HG03045 (cell line): ENCODE measurements around the gene VASP.

Source experiments
- ATAC-seq: cut with Tn5 transposase; IDR thresholded peaks from one replicate; pipeline ENCODE4 v1.9.1; 2021; ENCODE audit warnings: mild to moderate bottlenecking, moderate library complexity; ENCODE audit not compliant: unreplicated experiment

Gene VASP

DNA sequence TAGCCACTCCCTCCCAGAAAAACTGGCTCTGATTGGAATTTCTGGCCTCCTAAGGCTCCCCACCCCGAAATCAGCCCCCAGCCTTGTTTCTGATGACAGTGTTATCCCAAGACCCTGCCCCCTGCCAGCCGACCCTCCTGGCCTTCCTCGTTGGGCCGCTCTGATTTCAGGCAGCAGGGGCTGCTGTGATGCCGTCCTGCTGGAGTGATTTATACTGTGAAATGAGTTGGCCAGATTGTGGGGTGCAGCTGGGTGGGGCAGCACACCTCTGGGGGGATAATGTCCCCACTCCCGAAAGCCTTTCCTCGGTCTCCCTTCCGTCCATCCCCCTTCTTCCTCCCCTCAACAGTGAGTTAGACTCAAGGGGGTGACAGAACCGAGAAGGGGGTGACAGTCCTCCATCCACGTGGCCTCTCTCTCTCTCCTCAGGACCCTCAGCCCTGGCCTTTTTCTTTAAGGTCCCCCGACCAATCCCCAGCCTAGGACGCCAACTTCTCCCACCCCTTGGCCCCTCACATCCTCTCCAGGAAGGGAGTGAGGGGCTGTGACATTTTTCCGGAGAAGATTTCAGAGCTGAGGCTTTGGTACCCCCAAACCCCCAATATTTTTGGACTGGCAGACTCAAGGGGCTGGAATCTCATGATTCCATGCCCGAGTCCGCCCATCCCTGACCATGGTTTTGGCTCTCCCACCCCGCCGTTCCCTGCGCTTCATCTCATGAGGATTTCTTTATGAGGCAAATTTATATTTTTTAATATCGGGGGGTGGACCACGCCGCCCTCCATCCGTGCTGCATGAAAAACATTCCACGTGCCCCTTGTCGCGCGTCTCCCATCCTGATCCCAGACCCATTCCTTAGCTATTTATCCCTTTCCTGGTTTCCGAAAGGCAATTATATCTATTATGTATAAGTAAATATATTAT, 33.3 kb upstream of the VASP start:
- ATAC-seq, result no peak

DNA sequence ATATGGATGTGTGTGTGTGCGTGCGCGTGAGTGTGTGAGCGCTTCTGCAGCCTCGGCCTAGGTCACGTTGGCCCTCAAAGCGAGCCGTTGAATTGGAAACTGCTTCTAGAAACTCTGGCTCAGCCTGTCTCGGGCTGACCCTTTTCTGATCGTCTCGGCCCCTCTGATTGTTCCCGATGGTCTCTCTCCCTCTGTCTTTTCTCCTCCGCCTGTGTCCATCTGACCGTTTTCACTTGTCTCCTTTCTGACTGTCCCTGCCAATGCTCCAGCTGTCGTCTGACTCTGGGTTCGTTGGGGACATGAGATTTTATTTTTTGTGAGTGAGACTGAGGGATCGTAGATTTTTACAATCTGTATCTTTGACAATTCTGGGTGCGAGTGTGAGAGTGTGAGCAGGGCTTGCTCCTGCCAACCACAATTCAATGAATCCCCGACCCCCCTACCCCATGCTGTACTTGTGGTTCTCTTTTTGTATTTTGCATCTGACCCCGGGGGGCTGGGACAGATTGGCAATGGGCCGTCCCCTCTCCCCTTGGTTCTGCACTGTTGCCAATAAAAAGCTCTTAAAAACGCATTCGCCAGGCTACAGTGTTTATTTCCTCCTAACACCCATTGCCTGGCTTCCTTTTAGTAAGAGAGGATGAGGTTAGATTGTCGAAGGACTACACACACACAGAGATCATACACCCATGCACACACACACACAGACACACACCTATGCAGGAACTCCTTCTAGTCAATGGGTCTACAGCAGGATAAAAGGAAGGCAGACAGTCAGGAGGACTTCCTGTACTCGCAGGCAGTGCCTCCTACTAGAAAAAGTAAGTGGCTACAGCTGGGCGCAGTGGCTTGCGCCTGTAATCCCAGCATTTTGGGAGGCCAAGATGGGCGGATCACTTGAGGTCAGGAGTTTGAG, 32.4 kb upstream of the VASP start:
- ATAC-seq, result no peak

DNA sequence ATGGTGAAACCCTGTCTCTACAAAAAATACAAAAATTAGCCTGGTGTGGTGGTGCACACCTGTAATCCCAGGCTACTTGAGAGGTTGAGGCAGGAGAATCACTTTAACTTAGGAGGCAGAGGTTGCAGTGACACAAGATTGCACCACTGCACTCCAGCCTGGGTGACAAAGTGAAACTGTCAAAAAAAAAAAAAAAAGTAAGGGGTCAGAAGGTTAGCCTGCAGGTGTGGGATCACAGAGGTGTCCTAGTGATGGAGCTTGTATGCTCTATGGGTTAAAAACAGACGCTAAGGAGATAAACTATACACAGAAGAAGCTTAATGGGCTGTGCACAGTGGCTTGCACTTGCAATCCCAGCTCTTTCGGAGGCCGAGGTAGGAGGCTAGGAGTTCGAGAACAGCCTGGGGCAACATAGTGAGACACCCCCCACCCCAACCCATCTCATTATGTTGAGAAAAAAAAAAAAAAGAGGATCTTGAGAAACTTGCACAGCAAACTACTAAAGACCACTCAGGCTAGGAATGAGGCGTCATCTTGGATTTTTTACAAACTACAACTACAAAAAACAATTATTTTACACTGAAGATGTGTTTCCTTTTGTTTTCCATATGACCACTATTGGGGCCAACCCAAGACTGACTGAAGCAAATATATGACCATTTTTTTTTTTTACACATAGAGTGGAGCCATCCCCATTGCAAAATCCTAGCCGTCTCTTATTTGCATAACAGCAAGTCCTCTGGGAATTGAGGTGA, 31.6 kb upstream of the VASP start:
- ATAC-seq, result no peak

DNA sequence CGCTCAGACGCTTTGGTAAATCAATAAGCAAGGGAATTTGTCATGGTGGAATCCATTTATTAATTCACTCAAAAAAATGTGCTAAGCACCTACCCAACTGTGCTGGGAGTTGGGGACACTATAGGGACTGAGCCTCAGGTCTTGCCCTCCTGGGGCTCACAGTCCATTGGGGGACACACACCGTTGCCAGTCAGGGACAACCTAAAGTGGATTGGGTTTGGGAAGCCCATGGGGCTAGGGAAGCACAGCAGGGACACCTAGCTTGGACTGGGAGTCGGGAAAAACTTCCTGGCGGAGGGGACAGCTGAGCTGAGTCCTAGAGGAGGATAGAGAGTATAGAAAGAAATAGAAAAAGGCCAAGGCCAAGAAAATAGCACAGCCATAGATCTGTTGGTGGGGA, 31.0 kb upstream of the VASP start:
- no peak for ATAC-seq

DNA sequence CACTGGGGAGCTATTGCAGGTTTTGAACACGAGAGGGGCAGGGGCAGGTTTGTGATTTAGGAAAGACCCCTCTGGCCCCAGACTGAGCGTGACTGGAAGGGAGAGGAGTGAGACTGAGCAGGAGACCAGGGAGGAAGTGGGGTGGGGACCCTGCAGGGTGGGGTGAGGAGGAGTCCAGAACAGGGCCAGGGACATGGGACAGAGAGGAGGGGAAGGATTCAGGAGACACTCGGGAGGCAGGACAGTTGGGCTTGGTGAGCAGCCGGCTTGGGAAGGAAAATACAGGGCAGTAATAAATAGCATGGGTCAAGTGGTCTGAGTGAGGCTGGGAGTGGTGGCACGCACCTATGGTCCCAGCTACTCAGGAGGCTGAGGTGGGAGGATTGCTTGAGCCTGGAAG, 30.1 kb upstream of the VASP start:
- ATAC-seq, result no peak

DNA sequence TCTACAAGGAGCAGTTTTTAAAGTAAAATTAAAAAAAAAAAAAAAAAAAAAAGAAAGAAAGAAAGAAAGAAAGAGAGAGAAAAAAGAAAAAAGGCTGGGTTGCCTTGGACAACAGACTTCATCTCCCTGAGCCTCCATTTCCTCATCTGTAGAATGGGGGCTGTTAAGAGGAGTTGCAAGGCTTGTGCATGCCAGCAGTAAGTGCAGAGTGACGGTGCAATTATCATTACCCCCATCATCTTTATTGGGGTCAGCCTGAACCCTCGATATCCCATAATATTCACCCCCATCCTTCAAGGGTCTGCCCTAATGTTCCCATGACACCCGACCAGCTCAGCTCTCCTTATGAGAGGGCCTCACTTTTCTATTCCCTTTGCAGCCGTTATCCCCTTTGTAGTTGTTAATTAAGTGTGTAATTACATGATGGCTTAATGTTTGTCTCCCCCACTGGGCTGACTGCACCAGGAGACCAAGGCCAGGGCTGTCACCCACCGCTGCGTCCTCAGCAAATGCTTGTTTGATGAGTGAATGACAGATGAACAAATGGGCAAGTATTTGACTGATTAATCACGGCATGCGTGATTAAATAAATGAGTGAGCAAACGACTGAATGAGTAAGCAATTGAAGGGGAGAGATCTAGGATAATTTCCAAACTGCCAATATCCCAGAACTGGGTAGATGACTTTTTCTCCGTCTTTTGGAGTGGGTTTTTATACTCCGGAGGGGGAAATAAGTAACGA, 29.4 kb upstream of the VASP start:
- ATAC-seq, result no peak

DNA sequence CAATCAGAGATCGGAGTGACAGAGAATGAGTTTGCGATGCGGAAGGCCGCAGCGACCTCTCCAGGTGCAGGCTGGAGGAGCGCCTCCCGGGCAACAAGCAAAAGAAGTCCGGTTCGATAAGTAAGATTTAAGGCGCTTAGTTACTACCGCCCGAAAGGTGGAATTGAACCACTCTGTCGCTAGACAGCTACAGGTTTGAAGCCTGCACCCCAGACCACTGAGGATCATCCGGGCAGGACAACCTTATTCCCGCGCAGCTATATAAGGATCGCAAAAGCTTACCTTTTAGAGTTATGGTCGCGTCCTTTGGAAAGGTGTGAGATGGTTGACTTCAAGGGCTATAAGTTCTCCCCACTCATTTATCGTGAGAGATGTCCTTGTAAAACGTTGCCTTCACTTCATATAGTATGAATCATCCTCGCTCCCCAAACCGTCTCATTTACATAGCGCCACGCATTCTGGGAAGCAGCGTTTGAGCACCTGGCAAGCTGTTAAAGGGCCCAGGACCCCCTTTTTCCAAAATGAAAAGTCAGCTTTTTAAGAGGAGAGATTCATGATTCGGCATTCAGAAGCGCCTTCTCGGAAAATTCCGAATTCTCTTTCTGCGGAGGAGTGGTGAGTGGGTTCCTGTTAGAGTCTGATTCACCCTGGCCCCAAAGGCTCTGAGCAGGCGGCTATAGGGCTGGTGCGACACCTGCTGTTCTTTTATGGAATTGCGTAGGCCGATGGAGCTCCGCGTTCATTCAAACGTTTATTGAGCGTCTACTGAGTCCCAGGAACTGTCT, 28.6 kb upstream of the VASP start:
- ATAC-seq, result peak; percentile 62

DNA sequence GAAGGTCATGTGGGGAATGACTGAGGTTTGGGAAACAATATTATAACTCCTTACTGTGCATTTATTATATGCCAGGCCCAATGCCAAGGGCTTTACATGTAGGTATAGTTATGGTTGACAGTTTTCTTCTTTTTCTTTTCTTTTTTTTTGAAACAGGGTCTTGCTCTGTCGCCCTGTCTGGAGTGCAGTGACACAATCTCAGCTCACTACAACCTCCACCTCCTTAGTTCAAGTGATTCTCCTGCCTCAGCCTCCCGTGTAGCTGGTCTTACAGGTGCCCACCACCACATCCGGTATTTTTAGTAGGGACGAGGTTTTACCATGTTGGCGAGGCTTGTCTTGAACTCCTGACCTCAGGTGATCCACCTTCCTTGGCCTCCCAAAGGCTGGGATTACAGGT, 24.2 kb upstream of the VASP start:
- ATAC-seq, result no peak

DNA sequence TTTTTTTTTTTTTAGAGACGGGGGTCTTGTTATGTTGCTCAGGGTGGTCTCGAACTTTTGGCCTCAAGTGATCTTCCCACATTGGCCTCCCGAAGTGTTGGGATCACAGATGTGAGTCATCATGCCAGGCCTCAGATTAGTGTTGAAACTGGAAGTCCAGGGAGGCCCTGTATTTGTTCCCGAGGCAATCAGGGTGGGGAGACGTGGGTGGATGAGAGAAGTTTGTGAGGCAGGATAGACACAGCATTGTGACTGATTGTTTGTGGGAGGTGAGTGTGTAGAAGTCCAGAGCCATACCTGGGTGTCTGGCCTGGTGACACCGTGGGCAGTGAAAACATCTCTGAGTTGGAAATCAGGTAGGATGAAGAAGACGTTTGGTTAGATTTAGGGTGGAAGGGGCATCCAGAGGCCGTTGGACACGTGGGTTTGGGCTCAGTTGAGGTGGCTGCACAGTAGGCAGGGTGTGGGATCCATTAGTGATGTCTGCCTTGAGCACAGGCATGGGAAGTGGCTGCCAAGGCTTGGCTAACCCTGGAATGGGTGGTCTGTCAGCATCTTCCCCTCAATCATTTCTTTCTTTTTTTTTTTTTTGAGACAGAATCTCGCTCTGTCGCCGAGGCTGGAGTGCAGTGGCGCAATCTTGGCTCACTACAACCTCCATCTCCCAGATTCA, 22.9 kb upstream of the VASP start:
- ATAC-seq, result no peak

DNA sequence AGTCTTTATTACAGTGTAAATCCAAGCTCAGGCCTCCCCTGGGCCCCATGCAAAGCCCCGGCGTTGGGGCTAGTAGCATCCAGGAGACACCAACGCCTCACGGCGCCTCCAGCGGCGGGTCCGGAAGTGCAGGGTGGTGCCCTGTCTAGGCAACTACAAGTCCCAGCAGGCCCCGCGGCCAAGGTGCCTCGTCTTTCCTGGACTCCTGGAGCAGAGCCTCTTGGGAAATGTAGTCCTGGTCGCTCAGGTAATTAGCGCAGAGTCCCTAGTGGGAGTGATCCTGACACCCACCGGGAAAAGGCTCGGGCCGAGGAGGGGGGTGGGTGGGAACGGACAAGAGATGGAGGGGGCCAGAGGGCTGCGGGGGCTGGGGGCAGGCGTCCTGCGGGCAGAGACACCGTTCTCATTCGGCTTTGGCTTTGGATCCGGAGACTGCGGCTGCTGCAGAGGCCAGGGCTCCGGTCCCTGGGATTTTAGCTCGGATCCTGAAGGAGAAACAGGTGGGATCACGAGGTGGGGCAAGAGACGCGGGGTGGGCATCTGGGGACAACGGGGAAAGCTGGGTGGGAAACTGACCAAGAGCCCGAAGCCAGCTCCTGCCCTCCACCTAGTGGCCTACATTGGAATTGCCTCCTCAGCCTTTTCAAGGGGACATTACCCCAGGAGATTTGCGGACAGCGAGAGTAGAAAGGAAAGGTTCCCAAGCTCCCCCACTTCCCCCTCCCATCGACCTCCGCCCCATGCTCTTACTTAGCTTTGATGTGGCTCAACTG, 21.8 kb upstream of the VASP start:
- peak; percentile 93 for ATAC-seq

DNA sequence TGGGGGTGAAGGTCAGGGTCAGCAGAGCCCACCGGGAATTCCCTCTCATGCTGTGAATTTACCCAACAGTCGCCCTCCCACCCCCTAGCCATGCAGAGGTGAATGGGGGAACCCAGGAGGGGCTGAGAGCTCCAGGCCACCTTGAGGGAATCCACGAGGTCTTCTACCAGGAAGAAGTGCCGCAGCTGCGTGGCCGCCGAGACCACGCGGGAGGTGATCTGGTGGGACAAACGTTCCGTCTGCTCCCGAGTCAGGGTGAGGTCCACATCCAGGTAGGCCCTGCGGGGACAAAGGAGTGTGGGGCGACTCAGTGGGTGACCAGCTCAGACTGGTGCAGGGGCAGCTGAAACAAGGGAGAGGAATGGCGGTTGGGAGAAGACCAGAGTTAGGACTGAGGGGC, 18.6 kb upstream of the VASP start:
- no peak for ATAC-seq

DNA sequence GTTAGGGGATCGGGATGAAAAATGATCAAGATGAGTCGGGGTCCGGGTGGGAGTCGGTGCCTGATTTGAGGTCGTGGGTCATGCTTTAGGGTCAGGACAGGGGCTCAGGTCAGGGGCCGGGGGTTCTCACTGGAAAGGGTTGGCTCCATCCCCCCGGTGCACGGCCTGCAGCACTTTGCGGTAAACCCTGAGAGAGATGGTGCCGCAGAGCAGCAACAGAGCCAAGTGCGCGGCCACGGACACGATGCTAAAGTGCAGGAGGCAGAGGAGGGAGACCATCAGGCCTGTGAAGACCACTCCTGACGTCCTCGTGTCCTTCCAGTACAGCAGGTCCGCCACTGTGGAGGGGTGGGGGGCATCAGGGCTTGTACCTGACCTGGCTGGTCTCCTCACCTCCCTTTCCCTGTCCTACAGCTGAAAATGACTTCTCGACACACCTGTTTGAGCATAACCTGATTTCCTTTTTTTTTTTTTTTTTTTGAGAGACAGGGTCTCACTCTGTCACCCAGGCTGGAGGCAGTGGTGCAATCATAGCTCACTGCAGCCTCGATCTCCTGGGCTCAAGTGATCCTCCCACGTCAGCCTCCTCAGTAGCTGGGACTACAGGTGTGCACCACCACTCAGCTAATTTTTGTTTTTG, 17.9 kb upstream of the VASP start:
- ATAC-seq, result no peak

DNA sequence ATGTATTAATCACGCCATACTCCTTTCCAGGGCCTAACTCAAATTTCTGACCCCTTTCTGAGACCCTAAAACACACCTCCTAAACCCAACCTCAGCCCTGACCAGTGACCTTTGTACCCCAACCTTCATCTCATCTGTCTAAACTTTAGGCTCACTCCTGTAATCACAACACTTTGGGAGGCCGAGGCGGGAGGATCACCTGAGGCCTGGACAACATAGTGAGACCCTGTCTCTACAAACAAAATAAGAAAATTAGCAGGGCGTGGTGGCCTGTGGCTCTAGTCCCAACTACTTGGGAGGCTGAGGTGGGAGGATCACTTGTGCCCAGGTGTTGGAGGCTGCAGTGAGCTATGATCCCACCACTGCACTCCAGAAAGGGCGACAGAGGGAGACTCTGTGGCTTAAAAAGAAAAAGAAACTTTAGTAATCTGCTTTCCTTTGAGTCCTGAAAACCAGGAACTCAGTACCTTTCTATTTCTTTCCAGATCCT, 15.1 kb upstream of the VASP start:
- no peak for ATAC-seq

DNA sequence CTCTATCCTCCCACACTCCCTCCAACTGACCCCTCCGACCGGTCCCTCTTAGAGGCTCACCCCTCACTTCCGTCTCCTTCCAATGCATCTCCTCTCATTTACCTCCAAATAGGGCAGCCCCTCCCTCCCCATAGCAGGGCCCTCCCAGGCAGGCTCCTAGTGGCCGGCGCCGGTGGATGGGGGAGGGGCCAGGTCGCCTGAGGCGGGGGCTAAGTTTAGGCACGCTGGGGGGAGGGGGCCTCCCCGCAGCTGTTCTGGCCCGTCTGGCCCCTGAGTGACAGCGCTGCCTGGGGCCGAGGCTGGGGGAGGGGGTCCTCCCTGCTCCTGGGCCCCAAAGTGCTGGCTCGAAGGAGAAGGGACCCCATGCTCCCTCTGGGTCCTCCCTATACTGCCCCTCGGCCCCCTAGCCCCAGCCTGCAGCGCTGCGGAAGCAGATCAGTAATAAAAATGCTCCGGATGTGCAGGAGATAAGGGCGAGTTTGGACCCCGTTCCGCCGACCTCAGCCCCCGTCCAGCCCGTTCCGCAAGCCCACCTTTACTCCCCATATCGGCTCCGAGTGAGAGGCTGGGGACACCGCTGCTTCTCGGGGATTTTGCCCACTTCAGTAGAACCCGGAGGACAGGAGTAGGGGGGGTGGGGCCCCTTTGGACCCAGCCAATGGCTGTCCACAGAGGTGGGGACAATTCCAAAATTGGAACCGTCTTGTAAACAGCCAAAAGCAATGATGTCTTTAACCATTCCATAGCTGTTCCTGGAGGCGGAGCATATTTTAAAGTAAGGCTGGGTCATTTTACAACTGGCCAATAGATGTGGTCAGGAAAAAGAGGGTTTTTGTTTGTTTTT, 14.4 kb upstream of the VASP start:
- no peak for ATAC-seq

DNA sequence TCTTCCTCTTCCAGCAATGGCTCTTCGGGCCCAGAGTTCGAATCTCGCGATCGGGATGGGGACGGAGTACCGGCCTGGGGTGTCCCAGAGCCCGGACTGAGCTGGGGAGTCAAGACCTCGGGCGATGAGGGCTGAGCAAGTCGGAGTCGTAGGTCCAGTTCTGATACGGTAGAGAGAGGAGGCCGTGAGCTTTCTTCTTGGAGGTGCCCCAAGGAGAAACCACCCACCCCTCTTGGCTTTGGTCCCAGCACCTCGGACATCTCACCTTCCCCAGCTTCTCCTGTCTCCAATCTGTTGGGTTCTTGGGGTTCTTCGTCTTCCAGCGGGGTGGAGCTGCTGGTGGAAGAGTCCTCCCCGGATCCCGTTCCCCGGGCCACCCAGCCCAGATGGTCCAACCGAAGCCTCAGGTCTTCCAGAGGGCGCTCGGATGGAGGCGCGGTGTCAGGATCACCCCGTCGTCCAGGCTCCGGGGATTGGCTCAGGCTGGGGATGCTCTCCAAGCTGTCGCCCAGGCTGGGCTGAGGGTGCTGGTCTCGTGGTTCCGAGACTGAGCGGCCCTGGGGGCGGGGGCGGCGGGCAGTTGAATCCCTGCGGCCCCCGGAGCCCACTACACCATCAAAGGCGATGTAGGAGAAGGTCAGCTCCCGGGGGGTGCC, 12.9 kb upstream of the VASP start:
- ATAC-seq, result no peak

DNA sequence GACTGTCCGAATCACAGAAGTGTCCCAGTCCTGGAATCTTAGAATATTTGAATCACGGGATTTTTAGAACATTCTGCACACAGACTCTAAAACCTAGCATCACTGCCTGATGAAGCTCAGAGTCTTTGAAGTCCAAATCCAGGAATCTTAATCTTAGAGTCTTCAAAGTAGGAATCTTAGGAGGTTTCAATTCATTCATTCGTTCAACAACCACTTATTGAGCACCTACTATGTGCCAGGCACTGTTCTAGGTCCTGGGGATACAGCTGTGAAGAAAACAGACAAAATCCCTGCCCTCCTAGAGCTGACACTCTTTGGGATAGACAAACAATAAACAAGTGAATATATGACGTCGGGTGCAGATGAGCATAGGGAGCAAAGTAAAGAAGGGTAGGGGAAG, 12.1 kb upstream of the VASP start:
- ATAC-seq, result no peak
